Esophagus muscularis mucosa (tissue), 4 donors: Measurements from ENCODE around the gene DNAJC2.

Source experiments
- EP300 ChIP-seq: sonication (generic); formaldehyde crosslinking; IDR thresholded peaks from one replicate; pipeline ENCODE4 v1.6.1; 2017; ENCODE audit warnings: antibody characterized with exemption
- POLR2A ChIP-seq: fragments of 450-650 bp; IDR thresholded peaks from one replicate; pipeline ENCODE4 v1.6.1; 2017; ENCODE audit warnings: antibody characterized with exemption, moderate library complexity, mild to moderate bottlenecking, low read depth
- TF ChIP-seq, protein P1 (sequence below), 3 experiments: fragments of 200-600 bp in 2 of 3; fragments of 450-650 bp in 1 of 3; sonication (generic) in 2 of 3; IDR thresholded peaks; one replicate each; pipeline ENCODE4 v1.5.1; 2017 to 2019; ENCODE audit warnings: antibody characterized with exemption in 3 of 3, mild to moderate bottlenecking in 2 of 3, moderate library complexity in 1 of 3

DNA sequence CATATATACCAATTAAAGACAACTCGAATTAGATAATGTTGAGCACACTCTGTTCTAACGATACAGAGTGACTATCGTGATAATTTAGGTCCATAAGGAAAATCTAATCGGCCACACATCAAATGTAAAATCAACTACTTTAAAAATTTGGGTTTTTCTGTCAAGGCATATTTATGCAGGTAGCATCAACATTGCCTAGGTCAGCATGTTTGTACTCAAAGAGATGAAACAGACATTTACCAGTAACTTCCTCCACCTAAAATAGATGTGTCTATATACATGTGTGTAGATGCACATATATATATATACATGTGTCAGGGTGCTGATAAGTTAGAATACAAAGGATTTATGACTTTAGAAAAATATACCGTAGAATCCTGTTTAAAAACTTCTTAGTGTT lies 24.9 kb upstream of the DNAJC2 start:
- TF ChIP-seq, protein P1, sequence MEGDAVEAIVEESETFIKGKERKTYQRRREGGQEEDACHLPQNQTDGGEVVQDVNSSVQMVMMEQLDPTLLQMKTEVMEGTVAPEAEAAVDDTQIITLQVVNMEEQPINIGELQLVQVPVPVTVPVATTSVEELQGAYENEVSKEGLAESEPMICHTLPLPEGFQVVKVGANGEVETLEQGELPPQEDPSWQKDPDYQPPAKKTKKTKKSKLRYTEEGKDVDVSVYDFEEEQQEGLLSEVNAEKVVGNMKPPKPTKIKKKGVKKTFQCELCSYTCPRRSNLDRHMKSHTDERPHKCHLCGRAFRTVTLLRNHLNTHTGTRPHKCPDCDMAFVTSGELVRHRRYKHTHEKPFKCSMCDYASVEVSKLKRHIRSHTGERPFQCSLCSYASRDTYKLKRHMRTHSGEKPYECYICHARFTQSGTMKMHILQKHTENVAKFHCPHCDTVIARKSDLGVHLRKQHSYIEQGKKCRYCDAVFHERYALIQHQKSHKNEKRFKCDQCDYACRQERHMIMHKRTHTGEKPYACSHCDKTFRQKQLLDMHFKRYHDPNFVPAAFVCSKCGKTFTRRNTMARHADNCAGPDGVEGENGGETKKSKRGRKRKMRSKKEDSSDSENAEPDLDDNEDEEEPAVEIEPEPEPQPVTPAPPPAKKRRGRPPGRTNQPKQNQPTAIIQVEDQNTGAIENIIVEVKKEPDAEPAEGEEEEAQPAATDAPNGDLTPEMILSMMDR (IDR thresholded peaks at IDR 0.05), result no peak
- TF ChIP-seq EP300, result no peak
- TF ChIP-seq POLR2A, result no peak
